Psoas muscle (tissue), 8 donors: ENCODE data around the gene RNF32. TPM values are rescaled to one million over a fixed set of nuclear protein-coding genes. Genes with fewer than 3 reads are reported as not detected.

Experiments used
- ATAC-seq, 4 donors: fragments of 200-7000 bp; cut with Tn5 transposase; one replicate each; pipeline ENCODE4 v1.9.1; 2020; ENCODE audit warnings: moderate library complexity in 3 of 4, mild to moderate bottlenecking in 2 of 4
- DNase-seq, 2 donors: peaks; one replicate each; pipeline ENCODE4 v3.0.0-alpha.2; 2020
- H3K27ac ChIP-seq: fragments of 200-600 bp; one replicate; pipeline ENCODE4 v1.8.0; 2022
- H3K27me3 ChIP-seq, 3 donors: fragments of 200-600 bp in 1 of 3; one replicate each; pipeline versions ENCODE4 v1.6.1 to v1.8.0; 2013 to 2022; ENCODE audit warnings: low read length in 2 of 3, mild to moderate bottlenecking in 2 of 3, moderate library complexity in 1 of 3; ENCODE audit not compliant: insufficient read depth in 3 of 3
- H3K36me3 ChIP-seq, 2 donors: fragments of 200-600 bp in 1 of 2; one replicate each; pipeline versions ENCODE4 v1.6.1 to v1.8.0; 2013 to 2022; ENCODE audit warnings: low read depth in 1 of 2, mild to moderate bottlenecking in 1 of 2, moderate library complexity in 1 of 2; ENCODE audit not compliant: insufficient read depth in 1 of 2
- H3K4me1 ChIP-seq: fragments of 200-600 bp; one replicate; pipeline ENCODE4 v1.8.0; 2022
- H3K4me3 ChIP-seq: fragments of 200-600 bp; one replicate; pipeline ENCODE4 v1.8.0; 2022; ENCODE audit warnings: mild to moderate bottlenecking
- H3K9me3 ChIP-seq: fragments of 200-600 bp; one replicate; pipeline ENCODE4 v1.8.0; 2022
- WGBS, 3 donors: extraction: QIAGEN DNeasy Blood & Tissue Kit; methylation state at CpG; one replicate each; pipeline versions ENCODE4 v1.1.6 to v1.1.7; 2013; 5-methylcytosine and 5-hydroxymethylcytosine counted together
- intact Hi-C, 2 donors: fragments of 100-400 bp; cut with DNase I; formaldehyde crosslinking; loops; one replicate each; pipeline versions ENCODE4 v1.11.0 to v1.14.2; 2022
- polyA plus RNA-seq, 3 donors: library from polyadenylated mRNA; stranded (reverse); fragments of 200-250 nt; gene quantifications; one replicate each; pipeline ENCODE4 v1.2.3, GENCODE V29; 2013
- total RNA-seq, 4 donors: library from RNA; stranded (reverse); fragmentation: NEBNext Ultra II Directional in 2 of 4; extraction: Animal tissue kit (Norgen Biotek cat#: 25700) in 2 of 4; gene quantifications; one replicate each; pipeline versions ENCODE4 v1.2.1 to v1.2.4, GENCODE V29; 2021 to 2023
- TF ChIP-seq, protein P1 (sequence below): fragments of 200-600 bp; IDR thresholded peaks from one replicate; pipeline ENCODE4 v1.8.0; 2022; ENCODE audit warnings: antibody characterized with exemption
- donor health status: healthy with polysubstance abuse.
- donor health status: DM: no; HTN: no; CAD: no; lungs with moderate emphysema.
- donor health status: Bipolar disorder and iron deficiency.
- donor health status: healthy.
- donor health status: DM: yes; HTN: yes; CAD: no.
- donor health status: DM: no; HTN: no; CAD: no.
- donor health status: DM: no; HTN: no; CAD: no.
- donor health status: DM: yes; HTN: yes; CAD: no.

RNF32 gene
- total and polyA plus RNA-seq, 7 donors, result 0.18 to 0.60 (median 0.48) TPM; not detected in 4

DNA sequence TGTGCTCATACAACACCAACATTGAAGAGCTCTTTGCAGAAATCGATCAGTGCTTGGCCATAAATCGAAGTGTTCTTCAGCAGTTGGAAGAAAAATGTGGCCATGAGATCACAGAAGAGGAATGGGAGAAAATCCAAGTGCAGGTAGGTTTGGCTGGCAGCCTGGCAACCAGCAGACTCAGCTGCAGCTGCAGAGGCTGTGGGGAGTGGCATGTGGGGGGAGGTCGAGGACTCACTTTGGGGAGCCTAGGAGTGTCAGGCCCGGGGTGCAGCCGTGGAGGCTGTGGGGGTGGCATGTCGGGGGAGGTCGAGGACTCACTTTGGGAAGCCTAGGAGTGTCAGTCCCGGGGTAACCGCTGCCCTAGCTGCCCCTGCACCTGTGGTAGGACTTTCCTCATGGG lies 35.1 kb downstream of the RNF32 start:
- Histone ChIP-seq H3K27me3 (no peaks in the 10 kb centered on the region), H3K36me3 (peaks cover 10 to 66% of the 10 kb centered on the region in 2 donors), H3K27ac (no peak overlapping the region), H3K4me3 (no peak overlapping the region), H3K4me1 (no peaks in the 10 kb centered on the region), H3K9me3 (no peaks in the 10 kb centered on the region)
- intact Hi-C loops, result no loop called here
- TF ChIP-seq, protein P1, sequence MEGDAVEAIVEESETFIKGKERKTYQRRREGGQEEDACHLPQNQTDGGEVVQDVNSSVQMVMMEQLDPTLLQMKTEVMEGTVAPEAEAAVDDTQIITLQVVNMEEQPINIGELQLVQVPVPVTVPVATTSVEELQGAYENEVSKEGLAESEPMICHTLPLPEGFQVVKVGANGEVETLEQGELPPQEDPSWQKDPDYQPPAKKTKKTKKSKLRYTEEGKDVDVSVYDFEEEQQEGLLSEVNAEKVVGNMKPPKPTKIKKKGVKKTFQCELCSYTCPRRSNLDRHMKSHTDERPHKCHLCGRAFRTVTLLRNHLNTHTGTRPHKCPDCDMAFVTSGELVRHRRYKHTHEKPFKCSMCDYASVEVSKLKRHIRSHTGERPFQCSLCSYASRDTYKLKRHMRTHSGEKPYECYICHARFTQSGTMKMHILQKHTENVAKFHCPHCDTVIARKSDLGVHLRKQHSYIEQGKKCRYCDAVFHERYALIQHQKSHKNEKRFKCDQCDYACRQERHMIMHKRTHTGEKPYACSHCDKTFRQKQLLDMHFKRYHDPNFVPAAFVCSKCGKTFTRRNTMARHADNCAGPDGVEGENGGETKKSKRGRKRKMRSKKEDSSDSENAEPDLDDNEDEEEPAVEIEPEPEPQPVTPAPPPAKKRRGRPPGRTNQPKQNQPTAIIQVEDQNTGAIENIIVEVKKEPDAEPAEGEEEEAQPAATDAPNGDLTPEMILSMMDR, result no peak
- WGBS, 3 donors, result 80 to 84% (median 81%) methylated on average over 9 of the region's 9 CpGs
- ATAC-seq (no peak), DNase-seq (no peak)

DNA sequence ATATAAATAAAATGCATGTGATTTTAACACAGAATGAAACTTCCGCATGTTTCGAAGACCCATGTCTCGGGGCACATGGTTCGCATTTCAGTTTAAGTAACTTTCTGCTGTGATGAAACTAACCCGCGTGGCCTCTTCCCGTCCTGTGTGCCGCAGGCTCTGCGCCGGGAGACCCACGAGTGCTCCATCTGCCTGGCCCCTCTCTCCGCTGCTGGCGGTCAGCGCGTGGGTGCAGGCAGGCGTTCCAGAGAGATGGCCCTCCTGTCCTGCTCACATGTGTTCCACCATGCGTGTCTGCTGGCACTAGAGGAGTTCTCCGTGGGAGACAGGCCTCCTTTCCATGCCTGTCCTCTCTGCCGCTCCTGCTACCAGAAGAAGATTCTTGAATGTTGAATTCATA lies 35.7 kb downstream of the RNF32 start:
- Histone ChIP-seq H3K27me3 (no peaks in the 10 kb centered on the region), H3K27ac (no peak overlapping the region), H3K36me3 (peaks cover 10 to 62% of the 10 kb centered on the region in 2 donors), H3K4me3 (no peak overlapping the region), H3K9me3 (no peaks in the 10 kb centered on the region), H3K4me1 (no peaks in the 10 kb centered on the region)
- no peak for ATAC-seq
- TF ChIP-seq, protein P1, result no peak
- no peak for DNase-seq
- intact Hi-C loops, result no loop called here
- 86 to 97% (median 91%) methylated on average over 19 of the region's 19 CpGs for WGBS, 3 donors

DNA sequence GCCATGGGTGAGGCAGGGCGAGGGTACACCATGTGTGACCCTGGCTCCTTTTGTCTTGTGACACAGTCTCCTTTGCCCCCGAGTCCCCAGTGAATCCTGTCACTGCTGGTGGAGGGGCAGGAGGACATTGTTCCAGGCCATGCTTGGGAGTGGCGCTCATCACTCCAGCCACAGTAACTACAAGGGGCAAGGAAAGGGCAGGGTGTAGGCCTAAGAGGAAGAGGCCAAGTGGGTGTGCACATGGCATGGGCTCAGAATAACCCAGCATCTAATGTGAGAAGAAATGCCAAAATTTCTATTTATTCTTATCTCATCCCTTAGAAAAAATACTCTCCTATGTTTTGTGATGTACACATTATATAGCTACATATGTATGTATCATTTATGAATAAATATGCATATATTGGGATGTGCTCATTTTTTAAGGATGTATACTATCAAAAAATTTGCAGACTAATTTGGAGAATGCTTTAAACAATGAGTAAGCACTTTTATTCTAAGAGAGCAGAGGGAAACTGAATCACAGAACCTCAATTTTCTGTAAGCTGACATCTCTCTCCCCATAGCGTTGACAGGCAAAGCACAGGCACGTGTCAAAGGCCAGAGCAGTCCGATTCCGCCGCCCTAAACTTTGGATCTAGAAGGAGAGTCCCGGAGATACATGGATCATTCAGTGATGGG lies 36.9 kb downstream of the RNF32 start:
- TF ChIP-seq, protein P1, result no peak
- DNase-seq (no peak), ATAC-seq (no peak)
- Histone ChIP-seq H3K36me3 (peaks cover 10 to 66% of the 10 kb centered on the region in 2 donors), H3K4me1 (no peaks in the 10 kb centered on the region), H3K27me3 (no peaks in the 10 kb centered on the region), H3K4me3 (no peak overlapping the region), H3K27ac (no peak overlapping the region), H3K9me3 (no peaks in the 10 kb centered on the region)
- intact Hi-C loops, result no loop called here
- WGBS, 3 donors, result 94 to 95% (median 95%) methylated on average over 9 of the region's 9 CpGs

DNA sequence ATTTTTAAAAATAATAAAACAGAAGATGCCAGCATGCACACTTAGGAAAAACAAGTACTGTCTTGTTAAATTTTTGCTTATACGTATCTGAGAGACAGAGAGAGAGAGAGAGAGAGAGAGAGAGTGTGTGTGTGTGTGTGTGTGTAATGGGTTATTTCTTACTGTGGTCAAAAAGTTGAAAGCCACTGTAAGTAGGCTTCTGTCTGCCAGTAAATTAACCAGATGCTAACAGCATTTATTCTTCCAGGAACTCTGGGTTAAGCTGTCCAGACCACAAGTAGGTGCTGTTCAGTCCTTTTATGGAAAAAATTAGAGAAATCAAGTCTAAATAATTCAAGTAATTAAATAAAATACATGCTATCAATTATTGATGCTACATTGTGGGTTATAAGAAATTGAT lies 39.7 kb downstream of the RNF32 start:
- 55 to 100% (median 97%) methylated on average over 1 of the region's 1 CpG for WGBS, 3 donors
- H3K27me3 ChIP-seq, result no peaks in the 10 kb centered on the region

More for the DNA sequence above, 39.7 kb downstream of the RNF32 start:
- peaks cover 10 to 80% of the 10 kb centered on the region in 2 donors for H3K36me3 ChIP-seq
- intact Hi-C loops, result no loop called here
- H3K9me3 ChIP-seq, result no peaks in the 10 kb centered on the region
- H3K27ac ChIP-seq, result no peak overlapping the region
- H3K4me1 ChIP-seq, result no peaks in the 10 kb centered on the region
- no peak overlapping the region for H3K4me3 ChIP-seq
- no peak for ATAC-seq
- TF ChIP-seq, protein P1, result no peak
- DNase-seq, result no peak
